Endothelial cell of umbilical vein (primary cell): ENCODE measurements around the gene KCNB1. TPM values are rescaled to one million over a fixed set of nuclear protein-coding genes. Genes with fewer than 3 reads are reported as not detected.

Experiments
- BruUV-seq: library from RNA; stranded (reverse); fragments of 400-500 nt; replicated peaks from 2 replicates; lab custom pipeline; 2021; lab: Mats Ljungman, UMichigan
- CTCF ChIA-PET: fragments of 300-600, 350-600 bp; sonication (Branson Sonifier 250); formaldehyde crosslinking; loops from one replicate; lab custom pipeline; 2021; ENCODE audit warnings: antibody characterized with exemption, inconsistent platforms; lab: Charles Lee
- POLR2A ChIA-PET: fragments of 300-600, 350-600 bp; sonication (Branson Sonifier 250); formaldehyde crosslinking; loops from one replicate; lab custom pipeline; 2021; ENCODE audit warnings: antibody characterized with exemption, inconsistent platforms; lab: Charles Lee
- DNase-seq: peaks from one replicate; pipeline ENCODE4 v3.0.0-alpha.2; 2011; ENCODE audit warnings: low read depth, low spot score
- FAIRE-seq: peaks from 2 replicates; lab custom pipeline; 2011; peaks lifted over from hg19 to GRCh38; lab: Jason Lieb, UNC
- H2AFZ ChIP-seq: 2 replicates; pipeline ENCODE4 v1.6.0; 2012; ENCODE audit warnings: low read depth, low read length, control low read depth, inconsistent platforms
- H3K27ac ChIP-seq: 2 replicates; pipeline ENCODE4 v1.5.1; 2011; ENCODE audit warnings: low read depth, mild to moderate bottlenecking, control low read depth, low read length, moderate library complexity; ENCODE audit not compliant: insufficient read depth
- H3K27me3 ChIP-seq, 2 experiments: 2 replicates each; pipeline versions ENCODE4 v1.6.0 to v1.6.1; 2011; ENCODE audit warnings: low read length in 2 of 2, mixed read lengths in 1 of 2; ENCODE audit not compliant: control insufficient read depth in 2 of 2, insufficient read depth in 2 of 2
- H3K36me3 ChIP-seq, 2 experiments: 2 replicates in 1 of 2; 3 replicates in 1 of 2; pipeline ENCODE4 v1.5.1; 2011; ENCODE audit warnings: low read length in 2 of 2, mild to moderate bottlenecking in 1 of 2, moderate library complexity in 1 of 2; ENCODE audit not compliant: control insufficient read depth in 2 of 2, insufficient read depth in 2 of 2; ENCODE audit errors: extremely low read depth in 1 of 2
- H3K4me1 ChIP-seq: 3 replicates; pipeline ENCODE4 v1.5.1; 2011; ENCODE audit warnings: mild to moderate bottlenecking, low read length; ENCODE audit not compliant: control insufficient read depth, insufficient read depth; ENCODE audit errors: extremely low read depth
- H3K4me2 ChIP-seq: 2 replicates; pipeline ENCODE4 v1.6.1; 2011; ENCODE audit warnings: low read length, control low read depth, mixed read lengths; ENCODE audit not compliant: insufficient read depth
- H3K4me3 ChIP-seq, 3 experiments: fragments of 200-600 bp in 1 of 3; sonication (generic), shearing (Covaris generic) in 1 of 3; replicated peaks in 1 of 3; 2 replicates each; pipeline ENCODE4 v1.5.1; 2011 to 2016; ENCODE audit warnings: control low read depth in 3 of 3, low read length in 3 of 3, mild to moderate bottlenecking in 2 of 3, inconsistent platforms in 1 of 3, low read depth in 1 of 3, moderate library complexity in 1 of 3; ENCODE audit not compliant: insufficient read depth in 1 of 3
- H3K79me2 ChIP-seq: 2 replicates; pipeline ENCODE4 v1.6.0; 2012; ENCODE audit warnings: low read length, inconsistent platforms; ENCODE audit not compliant: control insufficient read depth, insufficient read depth
- H3K9ac ChIP-seq: replicated peaks from 2 replicates; pipeline ENCODE3; 2011; ENCODE audit warnings: low read length, control low read depth; ENCODE audit not compliant: insufficient read depth; ENCODE audit errors: extremely low read depth
- H3K9me1 ChIP-seq: replicated peaks from 3 replicates; pipeline ENCODE4 v1.6.0; 2011; ENCODE audit warnings: mild to moderate bottlenecking, low read length; ENCODE audit not compliant: control insufficient read depth, insufficient read depth; ENCODE audit errors: extremely low read depth
- H3K9me3 ChIP-seq: replicated peaks from 2 replicates; pipeline ENCODE4 v1.5.1; 2012; ENCODE audit warnings: low read length, inconsistent platforms; ENCODE audit not compliant: control insufficient read depth, insufficient read depth
- H4K20me1 ChIP-seq: replicated peaks from 2 replicates; pipeline ENCODE3; 2011; ENCODE audit warnings: mild to moderate bottlenecking, low read length; ENCODE audit not compliant: control insufficient read depth, insufficient read depth; ENCODE audit errors: extremely low read depth
- EZH2 ChIP-seq: IDR thresholded peaks from 2 replicates; pipeline ENCODE4 v1.6.1; 2012; ENCODE audit warnings: borderline replicate concordance, low read depth, mild to moderate bottlenecking, moderate library complexity, low read length, inconsistent platforms; ENCODE audit not compliant: severe bottlenecking
- FOS ChIP-seq: IDR thresholded peaks from 2 replicates; pipeline ENCODE4 v1.6.1; 2011; ENCODE audit warnings: mild to moderate bottlenecking, low read length, moderate library complexity, borderline replicate concordance; ENCODE audit not compliant: insufficient read depth
- GATA2 ChIP-seq: IDR thresholded peaks from 2 replicates; pipeline ENCODE4 v1.7.0; 2011; ENCODE audit warnings: low read depth, mild to moderate bottlenecking, moderate library complexity, mixed read lengths, low read length; ENCODE audit not compliant: insufficient read length, insufficient read depth
- JUN ChIP-seq: IDR thresholded peaks from 2 replicates; pipeline ENCODE4 v1.6.1; 2011; ENCODE audit warnings: borderline replicate concordance, low read depth; ENCODE audit not compliant: insufficient read length, insufficient read depth
- MYC ChIP-seq: IDR thresholded peaks from one replicate; pipeline ENCODE4 v1.6.1; 2011; ENCODE audit warnings: mild to moderate bottlenecking, low read depth, low read length
- POLR2A ChIP-seq: IDR thresholded peaks from 2 replicates; pipeline ENCODE4 v1.6.1; 2012; ENCODE audit warnings: low read depth, mild to moderate bottlenecking, control low read depth, low read length
- POLR2AphosphoS5 ChIP-seq: IDR thresholded peaks from 2 replicates; pipeline ENCODE4 v1.6.1; 2012; ENCODE audit warnings: low read depth, mild to moderate bottlenecking, control low read depth, low read length, moderate library complexity; ENCODE audit not compliant: insufficient read depth
- dilution Hi-C: fragments of 300-500 bp; cut with MboI; formaldehyde crosslinking; loops from one replicate; pipeline ENCODE4 v1.15.0; 2019; ENCODE audit warnings: low sequenced_read_pairs; ENCODE audit not compliant: extremely low pct_ligation_motif_present
- intact Hi-C: fragments of 100-400 bp; cut with micrococcal nuclease; formaldehyde crosslinking; loops from one replicate; pipeline ENCODE4 v1.10.0; 2022
- polyA plus RNA-seq, 4 experiments: library from polyadenylated mRNA; depleted of rRNA in 3 of 4; stranded (reverse) in 3 of 4; unstranded in 1 of 4; fragments of >200 nt; gene quantifications; 2 replicates each; pipeline versions ENCODE4 v1.2.1 to v1.2.3, GENCODE V29; 2011 to 2012; ENCODE audit warnings: missing spikeins in 1 of 4
- total RNA-seq: library from RNA; stranded (reverse); gene quantifications from 2 replicates; pipeline ENCODE4 v1.2.3, GENCODE V29; 2021
- TF ChIP-seq, protein P1 (sequence below): IDR thresholded peaks from 2 replicates; pipeline ENCODE4 v1.6.1; 2011; ENCODE audit not compliant: insufficient read depth, insufficient read length
- TF ChIP-seq, protein P2 (sequence below), 2 donors: IDR thresholded peaks; 1 replicate in 1 of 2; 2 replicates in 1 of 2; pipeline ENCODE4 v1.5.1; 2011; ENCODE audit warnings: low read length in 2 of 2, mild to moderate bottlenecking in 2 of 2, moderate library complexity in 2 of 2, control low read depth in 1 of 2, inconsistent platforms in 1 of 2, low read depth in 1 of 2; ENCODE audit not compliant: insufficient read depth in 1 of 2; ENCODE audit errors: extremely low read depth in 1 of 2

KCNB1 gene
- total and polyA plus RNA-seq, 2 donors (not counting 3 experiments of a cell fraction or from before 2014, with no cell fraction given), result not detected

DNA sequence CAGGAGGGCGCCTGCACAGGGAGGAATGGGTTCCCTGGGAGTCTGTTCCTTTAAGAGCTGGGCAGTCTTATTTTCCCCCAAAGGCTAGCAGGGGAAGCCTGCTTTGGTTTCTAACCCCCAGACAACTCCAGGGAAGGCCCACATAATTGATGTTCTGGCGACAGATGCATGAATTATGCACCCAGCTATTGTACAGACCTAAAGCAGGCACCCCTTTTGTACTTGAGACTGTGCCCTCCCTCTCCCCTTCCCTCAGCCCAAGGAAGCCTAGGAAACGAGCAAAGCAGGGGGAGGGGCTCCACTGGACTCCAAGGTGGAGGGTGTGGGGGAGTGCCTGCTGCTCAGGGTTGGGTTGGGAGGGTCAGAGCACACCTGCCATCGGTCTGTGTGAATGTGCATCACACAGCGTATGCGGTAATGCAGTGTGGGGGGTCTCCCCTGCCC is 102.1 kb downstream of the KCNB1 start:
- DNase-seq (no peak), FAIRE-seq (no peak)
- Histone ChIP-seq H3K27me3 (peaks cover 0 to 4% of the 10 kb centered on the region in 2 experiments), H3K9ac (no peak overlapping the region), H3K9me1 (no peaks in the 10 kb centered on the region), H3K36me3 (no peaks in the 10 kb centered on the region), H3K4me1 (no peaks in the 10 kb centered on the region), H2AFZ (no peak overlapping the region), H3K4me2 (no peak overlapping the region), H3K4me3 (no peak overlapping the region), H3K27ac (no peak overlapping the region), H4K20me1 (no peaks in the 10 kb centered on the region), H3K79me2 (no peaks in the 10 kb centered on the region), H3K9me3 (no peaks in the 10 kb centered on the region)
- dilution Hi-C loops (no loop called here), intact Hi-C loops (no loop called here)
- no peak for TF ChIP-seq JUN
- TF ChIP-seq MYC, result no peak
- TF ChIP-seq EZH2, result no peak
- TF ChIP-seq GATA2, result no peak
- no peak for TF ChIP-seq FOS
- TF ChIP-seq, protein P1, sequence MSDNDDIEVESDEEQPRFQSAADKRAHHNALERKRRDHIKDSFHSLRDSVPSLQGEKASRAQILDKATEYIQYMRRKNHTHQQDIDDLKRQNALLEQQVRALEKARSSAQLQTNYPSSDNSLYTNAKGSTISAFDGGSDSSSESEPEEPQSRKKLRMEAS, result no peak
- TF ChIP-seq, protein P2, sequence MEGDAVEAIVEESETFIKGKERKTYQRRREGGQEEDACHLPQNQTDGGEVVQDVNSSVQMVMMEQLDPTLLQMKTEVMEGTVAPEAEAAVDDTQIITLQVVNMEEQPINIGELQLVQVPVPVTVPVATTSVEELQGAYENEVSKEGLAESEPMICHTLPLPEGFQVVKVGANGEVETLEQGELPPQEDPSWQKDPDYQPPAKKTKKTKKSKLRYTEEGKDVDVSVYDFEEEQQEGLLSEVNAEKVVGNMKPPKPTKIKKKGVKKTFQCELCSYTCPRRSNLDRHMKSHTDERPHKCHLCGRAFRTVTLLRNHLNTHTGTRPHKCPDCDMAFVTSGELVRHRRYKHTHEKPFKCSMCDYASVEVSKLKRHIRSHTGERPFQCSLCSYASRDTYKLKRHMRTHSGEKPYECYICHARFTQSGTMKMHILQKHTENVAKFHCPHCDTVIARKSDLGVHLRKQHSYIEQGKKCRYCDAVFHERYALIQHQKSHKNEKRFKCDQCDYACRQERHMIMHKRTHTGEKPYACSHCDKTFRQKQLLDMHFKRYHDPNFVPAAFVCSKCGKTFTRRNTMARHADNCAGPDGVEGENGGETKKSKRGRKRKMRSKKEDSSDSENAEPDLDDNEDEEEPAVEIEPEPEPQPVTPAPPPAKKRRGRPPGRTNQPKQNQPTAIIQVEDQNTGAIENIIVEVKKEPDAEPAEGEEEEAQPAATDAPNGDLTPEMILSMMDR (IDR thresholded peaks at IDR 0.05; ENCODE audit: extremely low read depth in 1 of 2, insufficient read depth in 1 of 2, low read depth in 1 of 2, low read length in 2 of 2), result no peak
- TF ChIP-seq POLR2AphosphoS5, result no peak
- no peak for TF ChIP-seq POLR2A
- CTCF ChIA-PET, result no interaction called here
- BruUV-seq, result no TSS peak
- POLR2A ChIA-PET, result no interaction called here
